ENCODE data around the gene PLEKHG1. TPM values are rescaled to one million over a fixed set of nuclear protein-coding genes. Genes with fewer than 3 reads are reported as not detected.

Gene PLEKHG1
- polyA plus RNA-seq, 1 donor (not counting 4 experiments of a cell fraction or from before 2014, with no cell fraction given) = 3.8 TPM

GRCh38 chr6:150613269-150613668 lies 13.6 kb downstream of the PLEKHG1 start:
- no peak for FAIRE-seq
- H3K27me3 ChIP-seq (ENCODE audit: control insufficient read depth, extremely low read depth, insufficient read depth, low read length) = no peaks in the 10 kb centered on the region
- TF ChIP-seq CTCF (optimal IDR thresholded peaks at IDR 0.05 in 1 of 3, IDR thresholded peaks at IDR 0.05 in 1 of 3, conservative IDR thresholded peaks at IDR 0.05 in 1 of 3; ENCODE audit: extremely low read depth in 1 of 3, insufficient read depth in 2 of 3, low read length in 3 of 3) = no peak
- TF ChIP-seq EZH2 (IDR thresholded peaks at IDR 0.05; ENCODE audit: low read length) = no peak
- no peaks in the 10 kb centered on the region for H3K36me3 ChIP-seq (ENCODE audit: control insufficient read depth in 2 of 2, extremely low read depth in 1 of 2, insufficient read depth in 2 of 2, low read length in 2 of 2)
- H3K9ac ChIP-seq (ENCODE audit: control insufficient read depth, extremely low read depth, insufficient read depth, low read length) = no peak overlapping the region
- no peaks in the 10 kb centered on the region for H3K79me2 ChIP-seq (ENCODE audit: control insufficient read depth, insufficient read depth, low read length)
- DNase-seq (ENCODE audit: low read depth, low spot score) = no peak
- dilution Hi-C loops (cut with MboI; ENCODE audit: extremely low pct_ligation_motif_present, low sequenced_read_pairs) = no loop called here
- no peak overlapping the region for H3K4me3 ChIP-seq (ENCODE audit: control insufficient read depth in 2 of 3, extremely low read depth in 1 of 3, insufficient read depth in 2 of 3, low read depth in 1 of 3, low read length in 3 of 3)
- H3K4me2 ChIP-seq (ENCODE audit: control insufficient read depth, extremely low read depth, insufficient read depth, low read depth, low read length) = no peak overlapping the region
- no peak overlapping the region for H2AFZ ChIP-seq (ENCODE audit: control insufficient read depth, low read length)
- no peaks in the 10 kb centered on the region for H3K9me1 ChIP-seq (ENCODE audit: control insufficient read depth, extremely low read depth, insufficient read depth, low read length)
- H3K9me3 ChIP-seq (ENCODE audit: control insufficient read depth, low read depth, low read length) = no peaks in the 10 kb centered on the region
- H3K4me1 ChIP-seq (ENCODE audit: control insufficient read depth, extremely low read depth, insufficient read depth, low read length) = no peaks in the 10 kb centered on the region
- H4K20me1 ChIP-seq (ENCODE audit: control insufficient read depth, extremely low read depth, insufficient read depth, low read length) = no peaks in the 10 kb centered on the region
- no peak overlapping the region for H3K27ac ChIP-seq (ENCODE audit: control insufficient read depth, insufficient read depth, low read length)

GRCh38 chr6:150615967-150616366 lies 16.3 kb downstream of the PLEKHG1 start:
- Histone ChIP-seq H3K9me3 (ENCODE audit: control insufficient read depth, low read depth, low read length) (no peaks in the 10 kb centered on the region), H3K9ac (ENCODE audit: control insufficient read depth, extremely low read depth, insufficient read depth, low read length) (no peak overlapping the region), H3K4me2 (ENCODE audit: control insufficient read depth, extremely low read depth, insufficient read depth, low read depth, low read length) (no peak overlapping the region), H3K27me3 (ENCODE audit: control insufficient read depth, extremely low read depth, insufficient read depth, low read length) (no peaks in the 10 kb centered on the region), H3K79me2 (ENCODE audit: control insufficient read depth, insufficient read depth, low read length) (no peaks in the 10 kb centered on the region), H3K4me1 (ENCODE audit: control insufficient read depth, extremely low read depth, insufficient read depth, low read length) (no peaks in the 10 kb centered on the region), H4K20me1 (ENCODE audit: control insufficient read depth, extremely low read depth, insufficient read depth, low read length) (no peaks in the 10 kb centered on the region), H3K36me3 (ENCODE audit: control insufficient read depth in 2 of 2, extremely low read depth in 1 of 2, insufficient read depth in 2 of 2, low read length in 2 of 2) (no peaks in the 10 kb centered on the region), H3K27ac (ENCODE audit: control insufficient read depth, insufficient read depth, low read length) (no peak overlapping the region), H3K4me3 (ENCODE audit: control insufficient read depth in 2 of 3, extremely low read depth in 1 of 3, insufficient read depth in 2 of 3, low read depth in 1 of 3, low read length in 3 of 3) (no peak overlapping the region), H2AFZ (ENCODE audit: control insufficient read depth, low read length) (no peak overlapping the region), H3K9me1 (ENCODE audit: control insufficient read depth, extremely low read depth, insufficient read depth, low read length) (no peaks in the 10 kb centered on the region)
- TF ChIP-seq EZH2 (IDR thresholded peaks at IDR 0.05; ENCODE audit: low read length) (no peak), CTCF (optimal IDR thresholded peaks at IDR 0.05 in 1 of 3, IDR thresholded peaks at IDR 0.05 in 1 of 3, conservative IDR thresholded peaks at IDR 0.05 in 1 of 3; ENCODE audit: extremely low read depth in 1 of 3, insufficient read depth in 2 of 3, low read length in 3 of 3) (no peak)
- DNase-seq (ENCODE audit: low read depth, low spot score) = no peak
- dilution Hi-C loops (cut with MboI; ENCODE audit: extremely low pct_ligation_motif_present, low sequenced_read_pairs) = no loop called here
- no peak for FAIRE-seq

Measured in keratinocyte (primary cell).